Endothelial cell of umbilical vein (primary cell): Measurements from ENCODE around the gene SLC45A2.

ENCODE experiments used
- CTCF ChIP-seq, 2 donors: IDR thresholded peaks; 1 replicate in 1 of 2; 2 replicates in 1 of 2; pipeline ENCODE4 v1.5.1; 2011; ENCODE audit warnings: low read length in 2 of 2, mild to moderate bottlenecking in 2 of 2, moderate library complexity in 2 of 2, control low read depth in 1 of 2, inconsistent platforms in 1 of 2, low read depth in 1 of 2; ENCODE audit not compliant: insufficient read depth in 1 of 2; ENCODE audit errors: extremely low read depth in 1 of 2
- EZH2 ChIP-seq: IDR thresholded peaks from 2 replicates; pipeline ENCODE4 v1.6.1; 2012; ENCODE audit warnings: borderline replicate concordance, low read depth, mild to moderate bottlenecking, moderate library complexity, low read length, inconsistent platforms; ENCODE audit not compliant: severe bottlenecking
- POLR2A ChIP-seq: IDR thresholded peaks from 2 replicates; pipeline ENCODE4 v1.6.1; 2012; ENCODE audit warnings: low read depth, mild to moderate bottlenecking, control low read depth, low read length
- POLR2AphosphoS5 ChIP-seq: IDR thresholded peaks from 2 replicates; pipeline ENCODE4 v1.6.1; 2012; ENCODE audit warnings: low read depth, mild to moderate bottlenecking, control low read depth, low read length, moderate library complexity; ENCODE audit not compliant: insufficient read depth

- TF ChIP-seq EZH2, result no peak
- TF ChIP-seq CTCF (IDR thresholded peaks at IDR 0.05; ENCODE audit: extremely low read depth in 1 of 2, insufficient read depth in 1 of 2, low read depth in 1 of 2, low read length in 2 of 2), result no peak
- no peak for TF ChIP-seq POLR2A
- no peak for TF ChIP-seq POLR2AphosphoS5
Observed at GRCh38 chr5:34014626-34015025, 30.1 kb upstream of the SLC45A2 start.
